ENCODE measurements around the gene APBA1.

APBA1 gene

GRCh38 chr9:69515810-69516209, 156.4 kb downstream of the APBA1 start:
- DNase-seq = no peak

- no peak for DNase-seq
These were observed 158.9 kb downstream of the APBA1 start for GRCh38 chr9:69513141-69513820.

- no peak for DNase-seq
These were observed 168.1 kb downstream of the APBA1 start for GRCh38 chr9:69504058-69504457.

GRCh38 chr9:69502671-69503301, 169.4 kb downstream of the APBA1 start:
- DNase-seq = no peak

- no peak for DNase-seq
These were observed 171.3 kb downstream of the APBA1 start for GRCh38 chr9:69500896-69501295.

GRCh38 chr9:69499959-69500358, 172.2 kb downstream of the APBA1 start:
- DNase-seq = no peak

- no peak for DNase-seq
These were observed 172.8 kb downstream of the APBA1 start for GRCh38 chr9:69499407-69499806.

GRCh38 chr9:69498470-69498869, 173.7 kb downstream of the APBA1 start:
- no peak for DNase-seq

- no peak for DNase-seq
These were observed 174.4 kb downstream of the APBA1 start for GRCh38 chr9:69497816-69498215.

- no peak for DNase-seq
These were observed 175.2 kb downstream of the APBA1 start for GRCh38 chr9:69496846-69497450.

- DNase-seq = no peak
These were observed 176.9 kb downstream of the APBA1 start for GRCh38 chr9:69495296-69495695.

- no peak for DNase-seq
These were observed 177.4 kb downstream of the APBA1 start for GRCh38 chr9:69494763-69495162.

- no peak for DNase-seq
These were observed 178.0 kb downstream of the APBA1 start for GRCh38 chr9:69494208-69494607.

GRCh38 chr9:69486498-69486897, 185.7 kb downstream of the APBA1 start:
- DNase-seq = no peak

GRCh38 chr9:69485466-69485865, 186.7 kb downstream of the APBA1 start:
- DNase-seq = no peak

- no peak for DNase-seq
These were observed 188.2 kb downstream of the APBA1 start for GRCh38 chr9:69483886-69484422.

- no peak for DNase-seq
These were observed 195.4 kb downstream of the APBA1 start for GRCh38 chr9:69476797-69477196.

- DNase-seq = peak in 1 of 4 experiments; percentile 2
These were observed 196.2 kb downstream of the APBA1 start for GRCh38 chr9:69476016-69476415.

- DNase-seq = no peak
These were observed 197.3 kb downstream of the APBA1 start for GRCh38 chr9:69474821-69475220.

GRCh38 chr9:69472101-69472620, 200.0 kb downstream of the APBA1 start:
- no peak for DNase-seq

- no peak for DNase-seq
These were observed 200.7 kb downstream of the APBA1 start for GRCh38 chr9:69471433-69471832.

GRCh38 chr9:69470186-69470977, 201.8 kb downstream of the APBA1 start:
- DNase-seq = no peak

- no peak for DNase-seq
These were observed 203.0 kb downstream of the APBA1 start for GRCh38 chr9:69469136-69469535.

All from activated naive CD4-positive, alpha-beta T cell (primary cell).